NT2/D1 (cell line): Measurements from ENCODE around the gene ANKRD39.

Source experiments
- YY1 ChIP-seq: IDR thresholded peaks from 2 replicates; pipeline ENCODE4 v1.6.1; 2011; ENCODE audit not compliant: insufficient read length, insufficient read depth
- ZNF274 ChIP-seq: IDR thresholded peaks from 2 replicates; pipeline ENCODE4 v1.6.1; 2011; ENCODE audit warnings: mild to moderate bottlenecking, low read depth, low read length

DNA sequence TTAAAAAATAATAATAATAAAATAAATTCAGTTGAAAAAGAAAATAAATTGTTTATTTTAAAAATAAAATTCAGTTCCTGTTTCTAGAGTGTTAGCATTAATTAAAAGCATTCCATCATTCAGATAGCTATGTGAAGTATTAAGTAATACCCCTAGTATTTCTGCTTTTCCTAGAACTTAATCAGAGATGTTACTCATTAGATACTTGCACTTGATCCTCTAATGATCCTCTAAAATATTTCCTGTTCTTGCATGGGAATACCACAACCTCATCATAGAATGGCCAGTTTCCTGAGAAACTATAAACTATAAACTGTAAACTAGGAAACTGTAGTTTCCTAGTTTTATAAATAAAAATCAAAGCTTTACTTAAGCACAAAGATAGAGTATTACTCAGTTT is 52.8 kb downstream of the ANKRD39 start:
- TF ChIP-seq ZNF274 (no peak), YY1 (no peak)
